ENCODE measurements around the gene AP1M2. TPM values are rescaled to one million over a fixed set of nuclear protein-coding genes. Genes with fewer than 3 reads are reported as not detected.

AP1M2 gene
- total RNA-seq (2022) (73.7 and 77.9 TPM in 2 replicates), Bru-seq, nascent RNA (percentile 55 among the genes with signal in this experiment), BruChase-seq, experiment 1, labeled RNA remaining after a 6-hour chase (percentile 73 among the genes with signal in this experiment), BruChase-seq, experiment 2, labeled RNA remaining after a 2-hour chase (percentile 56 among the genes with signal in this experiment)
- long read RNA-seq, transcript AP1M2-201 (12 exons, 1,749 nt) = major isoform, 168 of 236 reads
- long read RNA-seq, transcript AP1M2-207 (12 exons, 1,757 nt) = minor isoform, 46 of 236 reads
- long read RNA-seq, partial matches to known transcripts = 9 of 236 reads
- long read RNA-seq, other reads (novel, unspliced or antisense) = 13 of 236 reads

DNA sequence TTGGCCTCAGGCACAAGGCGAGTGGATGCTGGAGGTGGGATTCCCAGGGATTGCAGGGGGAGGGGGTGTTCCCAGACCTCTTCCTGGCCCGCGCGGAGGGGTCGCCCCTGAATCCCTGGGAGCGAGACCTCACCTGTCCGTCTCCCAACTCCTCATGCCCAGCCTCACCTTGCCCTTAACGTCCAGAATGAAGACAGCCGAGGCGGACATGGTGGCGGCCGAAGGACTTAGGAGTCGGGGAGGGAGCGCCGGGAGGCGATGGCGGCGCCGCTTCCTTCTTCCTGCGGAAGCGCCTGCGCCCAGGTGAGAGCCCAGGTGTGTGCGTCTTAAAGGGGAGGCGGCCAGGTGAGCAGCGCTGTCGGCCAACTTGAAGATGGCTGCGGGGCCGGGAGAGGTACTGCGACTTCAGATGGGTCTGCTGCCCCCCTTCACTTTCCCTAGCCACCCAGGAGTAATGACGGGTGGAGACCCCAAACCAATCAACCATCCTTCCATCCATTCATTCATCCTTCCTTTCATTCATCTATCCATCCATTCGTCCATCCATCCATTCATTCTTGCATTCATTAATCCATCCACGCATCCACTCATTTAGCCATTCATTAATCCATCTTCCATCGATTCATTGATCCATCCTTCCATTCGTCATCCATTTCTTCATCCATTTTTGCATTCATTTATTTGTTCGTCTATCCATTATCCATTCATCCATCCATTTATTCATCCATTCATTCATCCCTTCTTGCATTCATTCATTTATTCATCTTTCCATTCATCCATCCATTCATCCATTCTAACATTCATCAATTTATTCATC, at the start of gene AP1M2:
AP1M2 (minus strand) TSS at position 291 of the 817 bp plus-strand sequence; CDS start at position 210, 81 bp downstream.
- peak within 1 kb of the TSS; percentile 73 for H3K27ac Mint-ChIP-seq (ENCODE audit: unreplicated experiment)
- DNase-seq = peak; percentile 56
- peaks cover 15% of the 10 kb centered on the region for H3K36me3 Mint-ChIP-seq (ENCODE audit: insufficient read depth, unreplicated experiment)
- intact Hi-C loops (cut with micrococcal nuclease; ENCODE audit: unreplicated experiment) = no loop called here
- TF ChIP-seq, protein P1, sequence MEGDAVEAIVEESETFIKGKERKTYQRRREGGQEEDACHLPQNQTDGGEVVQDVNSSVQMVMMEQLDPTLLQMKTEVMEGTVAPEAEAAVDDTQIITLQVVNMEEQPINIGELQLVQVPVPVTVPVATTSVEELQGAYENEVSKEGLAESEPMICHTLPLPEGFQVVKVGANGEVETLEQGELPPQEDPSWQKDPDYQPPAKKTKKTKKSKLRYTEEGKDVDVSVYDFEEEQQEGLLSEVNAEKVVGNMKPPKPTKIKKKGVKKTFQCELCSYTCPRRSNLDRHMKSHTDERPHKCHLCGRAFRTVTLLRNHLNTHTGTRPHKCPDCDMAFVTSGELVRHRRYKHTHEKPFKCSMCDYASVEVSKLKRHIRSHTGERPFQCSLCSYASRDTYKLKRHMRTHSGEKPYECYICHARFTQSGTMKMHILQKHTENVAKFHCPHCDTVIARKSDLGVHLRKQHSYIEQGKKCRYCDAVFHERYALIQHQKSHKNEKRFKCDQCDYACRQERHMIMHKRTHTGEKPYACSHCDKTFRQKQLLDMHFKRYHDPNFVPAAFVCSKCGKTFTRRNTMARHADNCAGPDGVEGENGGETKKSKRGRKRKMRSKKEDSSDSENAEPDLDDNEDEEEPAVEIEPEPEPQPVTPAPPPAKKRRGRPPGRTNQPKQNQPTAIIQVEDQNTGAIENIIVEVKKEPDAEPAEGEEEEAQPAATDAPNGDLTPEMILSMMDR (IDR thresholded peaks at IDR 0.05; ENCODE audit: unreplicated experiment) = no peak
- H3K9me3 Mint-ChIP-seq (ENCODE audit: low read depth, unreplicated experiment) = peaks cover 5% of the 10 kb centered on the region
- peak within 1 kb of the TSS; percentile 73 for H3K4me3 Mint-ChIP-seq (ENCODE audit: low read depth, unreplicated experiment)
- CTCF ChIA-PET = interaction anchor here (0.7 kb wide), 1 partner anchor 57 kb away, joined by 3 read pairs; no protein-coding TSS in a partner anchor
- H3K4me1 Mint-ChIP-seq (ENCODE audit: low read depth, unreplicated experiment) = peaks cover 12% of the 10 kb centered on the region
- no peaks in the 10 kb centered on the region for H3K27me3 Mint-ChIP-seq (ENCODE audit: unreplicated experiment)
- BruUV-seq (replicated peaks) = no TSS peak

DNA sequence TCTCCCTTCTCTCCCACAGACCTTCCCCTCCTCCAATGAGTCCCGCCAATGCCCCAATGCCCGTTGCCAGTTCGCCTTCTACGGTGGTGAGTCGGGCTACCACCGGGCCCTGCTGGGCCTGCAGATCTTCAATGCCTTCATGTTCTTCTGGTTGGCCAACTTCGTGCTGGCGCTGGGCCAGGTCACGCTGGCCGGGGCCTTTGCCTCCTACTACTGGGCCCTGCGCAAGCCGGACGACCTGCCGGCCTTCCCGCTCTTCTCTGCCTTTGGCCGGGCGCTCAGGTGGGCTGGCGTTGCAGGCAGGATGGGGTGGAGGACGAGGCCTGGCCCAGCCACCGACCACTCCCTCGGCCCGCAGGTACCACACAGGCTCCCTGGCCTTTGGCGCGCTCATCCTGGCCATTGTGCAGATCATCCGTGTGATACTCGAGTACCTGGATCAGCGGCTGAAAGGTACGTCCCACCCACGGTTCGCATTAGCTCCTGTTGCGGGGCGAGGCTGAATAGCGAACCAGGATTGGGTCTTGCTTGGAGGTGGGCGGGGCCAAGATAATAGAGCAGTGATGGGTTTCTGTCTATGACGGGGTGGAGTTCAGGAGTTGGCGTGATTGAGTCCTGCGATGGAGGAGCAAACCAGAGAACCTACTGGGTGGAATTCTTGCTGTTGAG, 49.3 kb upstream of the AP1M2 start:
- H3K9me3 Mint-ChIP-seq (ENCODE audit: low read depth, unreplicated experiment) = no peaks in the 10 kb centered on the region
- no peak overlapping the region for H3K27ac Mint-ChIP-seq (ENCODE audit: unreplicated experiment)
- no TSS peak for BruUV-seq (replicated peaks)
- no peak for DNase-seq
- H3K36me3 Mint-ChIP-seq (ENCODE audit: insufficient read depth, unreplicated experiment) = peaks cover 53% of the 10 kb centered on the region
- H3K4me1 Mint-ChIP-seq (ENCODE audit: low read depth, unreplicated experiment) = no peaks in the 10 kb centered on the region
- TF ChIP-seq, protein P1 (IDR thresholded peaks at IDR 0.05; ENCODE audit: unreplicated experiment) = no peak
- intact Hi-C loops (cut with micrococcal nuclease; ENCODE audit: unreplicated experiment) = no loop called here
- CTCF ChIA-PET = no interaction called here
- no peak overlapping the region for H3K4me3 Mint-ChIP-seq (ENCODE audit: low read depth, unreplicated experiment)
- H3K27me3 Mint-ChIP-seq (ENCODE audit: unreplicated experiment) = no peaks in the 10 kb centered on the region

DNA sequence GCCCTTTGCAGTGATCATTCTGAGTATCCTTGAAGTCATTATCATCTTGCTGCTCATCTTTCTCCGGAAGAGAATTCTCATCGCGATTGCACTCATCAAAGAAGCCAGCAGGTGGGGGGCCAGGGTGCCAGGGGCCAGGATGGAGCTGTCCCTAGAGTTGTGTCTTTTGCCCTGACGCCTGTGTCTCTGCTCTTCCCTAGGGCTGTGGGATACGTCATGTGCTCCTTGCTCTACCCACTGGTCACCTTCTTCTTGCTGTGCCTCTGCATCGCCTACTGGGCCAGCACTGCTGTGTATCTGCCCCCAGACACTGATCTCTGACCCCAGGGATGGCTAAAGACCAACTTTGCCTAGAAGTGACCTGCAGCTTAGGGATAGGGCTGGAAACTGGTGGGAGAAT, 47.9 kb upstream of the AP1M2 start:
- H3K4me3 Mint-ChIP-seq (ENCODE audit: low read depth, unreplicated experiment) = no peak overlapping the region
- no peaks in the 10 kb centered on the region for H3K4me1 Mint-ChIP-seq (ENCODE audit: low read depth, unreplicated experiment)
- no peak overlapping the region for H3K27ac Mint-ChIP-seq (ENCODE audit: unreplicated experiment)
- no TSS peak for BruUV-seq (replicated peaks)
- no peaks in the 10 kb centered on the region for H3K27me3 Mint-ChIP-seq (ENCODE audit: unreplicated experiment)
- no peaks in the 10 kb centered on the region for H3K9me3 Mint-ChIP-seq (ENCODE audit: low read depth, unreplicated experiment)
- CTCF ChIA-PET = no interaction called here
- TF ChIP-seq, protein P1 (IDR thresholded peaks at IDR 0.05; ENCODE audit: unreplicated experiment) = no peak
- intact Hi-C loops (cut with micrococcal nuclease; ENCODE audit: unreplicated experiment) = no loop called here
- H3K36me3 Mint-ChIP-seq (ENCODE audit: insufficient read depth, unreplicated experiment) = peaks cover 55% of the 10 kb centered on the region
- DNase-seq = no peak

DNA sequence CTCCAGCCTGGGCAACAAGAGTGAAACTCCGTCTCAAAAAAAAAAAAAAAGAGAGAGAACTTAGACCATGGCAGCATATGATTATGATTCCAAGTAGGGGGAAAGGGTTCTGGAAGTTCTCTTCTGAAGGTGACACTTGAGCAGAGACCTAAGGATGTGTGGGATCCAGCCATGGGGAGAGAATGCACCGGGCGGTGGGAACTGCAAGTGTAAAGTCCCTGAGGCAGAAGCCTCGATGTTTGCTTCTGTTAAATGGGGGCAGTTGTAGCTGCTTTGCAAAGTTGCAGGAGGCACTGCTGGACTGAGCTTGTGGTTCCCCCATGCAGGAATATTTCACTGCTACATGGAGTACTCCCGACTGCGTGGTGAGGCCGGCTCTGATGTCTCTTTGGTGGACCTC, 47.3 kb upstream of the AP1M2 start:
- no peak for DNase-seq
- Mint-ChIP-seq H3K4me1 (ENCODE audit: low read depth, unreplicated experiment) (no peaks in the 10 kb centered on the region), H3K27me3 (ENCODE audit: unreplicated experiment) (no peaks in the 10 kb centered on the region), H3K27ac (ENCODE audit: unreplicated experiment) (no peak overlapping the region), H3K36me3 (ENCODE audit: insufficient read depth, unreplicated experiment) (peaks cover 53% of the 10 kb centered on the region), H3K4me3 (ENCODE audit: low read depth, unreplicated experiment) (no peak overlapping the region), H3K9me3 (ENCODE audit: low read depth, unreplicated experiment) (no peaks in the 10 kb centered on the region)
- intact Hi-C loops (cut with micrococcal nuclease; ENCODE audit: unreplicated experiment) = no loop called here
- no TSS peak for BruUV-seq (replicated peaks)
- TF ChIP-seq, protein P1 (IDR thresholded peaks at IDR 0.05; ENCODE audit: unreplicated experiment) = no peak
- CTCF ChIA-PET = no interaction called here

All from Calu3 (cell line).